Activated CD4-positive, alpha-beta T cell treated with anti-CD3 and anti-CD28 coated beads, Interleukin-2, Interleukin-4, amounts not matched to agents 100 ng/mL and 50 ng/mL, durations not matched to agents 16 hours and 8 hours (primary cell): ENCODE measurements around the gene NR2F2.
"Not testable (repeated sequence)": the region's sequence is repeated elsewhere in the genome, so short reads cannot be mapped to it uniquely, and the experiment has no call there.

ENCODE experiments used
- DNase-seq: peaks from one replicate; pipeline ENCODE4 v3.0.0-alpha.2; 2020; ENCODE audit warnings: low spot score

Gene NR2F2

DNA sequence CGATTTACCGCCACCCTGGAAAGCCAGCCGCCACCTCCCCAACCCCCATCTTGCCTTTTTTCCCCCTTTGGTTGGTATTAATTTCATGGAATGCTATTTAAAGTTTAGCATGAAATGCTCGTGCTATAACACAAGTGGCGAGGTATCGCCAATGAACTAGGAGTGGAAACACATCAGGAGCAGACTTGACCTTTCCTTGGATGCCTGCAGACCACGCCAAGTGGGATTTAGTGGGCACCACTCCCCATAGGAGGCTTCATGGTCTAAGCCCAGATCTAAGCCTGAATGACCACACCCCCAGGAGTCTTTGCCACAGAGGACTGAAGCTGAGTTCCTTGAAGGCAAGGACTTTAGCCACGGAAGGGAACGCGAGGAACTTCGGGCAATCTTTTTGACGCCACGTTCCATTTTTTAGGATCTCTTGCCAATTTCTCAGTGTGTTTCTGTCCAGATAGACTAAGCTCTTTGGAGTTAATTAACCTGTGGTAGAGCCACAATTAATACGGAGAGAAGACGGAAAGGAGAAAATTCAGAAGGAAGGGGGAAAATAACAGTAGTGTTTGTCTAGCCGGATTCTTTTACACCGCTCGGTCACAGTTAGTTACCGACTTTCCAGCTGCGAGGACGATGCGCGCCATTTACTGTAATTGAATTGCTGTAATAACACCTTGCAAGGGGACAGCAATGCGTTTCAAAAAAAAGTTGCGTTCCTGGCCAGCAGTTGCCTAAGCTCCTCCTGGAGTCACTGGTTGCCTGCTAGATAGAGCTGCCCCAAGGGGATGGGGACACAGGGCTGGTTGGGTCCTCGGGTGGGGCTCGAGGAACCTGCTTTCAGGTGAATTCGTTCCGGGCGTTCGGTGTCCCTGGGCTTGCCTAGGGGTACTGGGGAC, 37.1 kb downstream of the NR2F2 start:
- DNase-seq: no peak

DNA sequence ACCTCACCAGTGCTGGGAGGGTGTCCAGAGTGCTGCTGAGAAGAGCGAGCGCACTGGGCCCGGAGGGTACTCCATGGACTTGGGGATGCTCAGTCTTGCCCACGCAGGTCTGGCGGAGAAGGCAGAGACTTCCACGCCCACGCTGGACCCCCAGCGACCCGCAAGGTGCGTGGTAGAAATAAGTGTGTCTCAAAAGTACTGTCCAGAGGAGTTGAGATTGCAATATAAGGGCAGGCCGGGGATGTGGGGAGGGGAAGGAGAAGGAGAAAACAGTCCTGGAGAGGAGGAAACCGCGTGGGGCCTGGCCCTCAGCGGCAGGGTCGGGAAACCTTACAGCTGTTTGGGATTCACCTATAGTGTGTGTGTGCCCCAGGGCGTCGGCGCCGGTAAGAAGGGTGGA, 38.9 kb downstream of the NR2F2 start:
- DNase-seq: no peak

DNA sequence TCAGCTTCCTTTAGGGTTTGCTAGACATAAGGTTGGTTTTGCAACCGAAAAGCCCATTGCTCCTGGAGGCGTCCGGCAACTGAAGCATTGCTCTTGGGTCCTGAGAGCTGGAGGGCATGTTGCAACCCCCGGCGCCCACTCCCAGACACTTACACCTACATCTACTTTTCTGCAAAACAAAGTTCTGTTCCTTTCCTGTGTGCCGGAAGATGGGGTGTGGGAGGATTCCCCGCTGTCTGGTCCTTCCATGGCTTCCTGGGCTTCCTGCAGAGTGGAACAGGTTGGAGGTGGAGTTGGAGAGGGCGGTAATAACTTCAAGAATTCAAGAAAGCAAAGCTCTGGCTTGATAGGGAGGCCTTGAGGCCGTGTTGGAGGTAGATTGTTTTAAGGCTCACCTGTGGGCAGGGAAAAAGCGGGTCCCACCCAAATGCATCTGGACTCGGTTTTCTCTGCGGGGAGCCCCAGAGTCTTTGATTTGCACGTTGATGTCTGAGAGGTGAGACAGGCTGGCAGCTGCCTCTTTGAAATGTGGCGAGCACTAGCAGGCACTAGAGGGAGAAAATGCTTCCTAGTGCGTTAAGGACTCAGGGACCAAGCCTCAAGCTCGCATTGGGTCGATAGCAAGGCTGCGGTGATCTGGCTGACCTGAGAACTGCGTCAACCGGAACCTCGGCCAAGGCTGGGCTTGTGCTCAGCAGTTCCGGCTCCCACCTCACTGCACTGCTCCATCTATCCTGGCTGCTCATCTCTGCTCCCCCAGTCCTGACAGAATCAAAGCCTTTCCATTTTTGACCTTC, 39.5 kb downstream of the NR2F2 start:
- no peak for DNase-seq

DNA sequence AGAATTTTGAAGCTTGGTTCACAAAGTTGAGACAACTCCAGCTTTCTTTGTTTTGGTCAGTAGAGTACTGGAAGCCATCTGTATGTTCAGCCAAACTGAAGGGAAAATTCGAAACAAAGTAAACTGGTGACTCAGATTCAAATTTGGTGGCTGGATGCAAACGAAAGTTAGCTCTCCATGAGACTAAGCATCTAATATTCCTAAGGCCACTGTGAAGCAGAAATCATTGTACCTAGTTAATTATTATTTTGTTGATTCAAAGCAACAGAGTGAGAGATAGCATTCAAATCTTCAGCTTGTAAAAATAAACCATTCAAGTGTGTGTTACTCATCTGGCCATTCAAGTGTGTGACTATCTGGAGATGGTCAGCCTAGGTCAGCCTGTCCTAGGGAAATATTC, 42.1 kb downstream of the NR2F2 start:
- DNase-seq: no peak

DNA sequence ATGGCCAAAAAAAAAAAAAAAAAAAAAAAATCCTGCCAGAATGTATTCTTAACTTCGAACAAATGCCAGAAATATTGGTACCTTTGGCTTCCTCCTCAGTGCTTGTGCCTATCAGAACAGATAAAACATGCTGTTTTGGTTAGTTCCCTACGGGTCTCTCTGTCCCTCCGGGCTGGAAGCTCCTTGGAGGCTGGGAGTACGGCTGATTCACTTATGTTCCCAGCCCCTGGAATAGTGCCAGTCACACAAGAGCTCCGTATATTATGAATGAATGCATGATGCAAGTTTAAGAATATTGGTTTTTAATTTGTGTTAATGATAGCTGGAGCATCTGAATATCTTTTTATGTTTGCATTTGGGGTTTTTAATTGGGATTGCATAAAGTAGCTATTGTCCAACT, 44.0 kb downstream of the NR2F2 start:
- no peak for DNase-seq

DNA sequence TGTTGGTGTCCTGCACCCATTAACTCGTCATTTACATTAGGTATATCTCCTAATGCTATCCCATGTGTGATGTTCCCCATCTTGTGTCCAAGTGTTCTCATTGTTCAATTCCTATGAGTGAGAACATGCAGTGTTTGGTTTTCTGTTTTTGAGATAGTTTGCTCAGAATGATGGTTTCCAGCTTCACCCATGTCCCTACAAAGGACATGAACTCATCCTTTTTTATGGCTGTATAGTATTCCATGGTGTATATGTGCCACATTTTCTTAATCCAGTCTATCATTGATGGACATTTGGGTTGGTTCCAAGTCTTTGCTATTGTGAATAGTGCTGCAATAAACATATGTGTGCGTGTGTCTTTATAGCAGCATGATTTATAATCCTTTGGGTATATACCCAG, 49.1 kb downstream of the NR2F2 start:
- not testable (repeated sequence) for DNase-seq

DNA sequence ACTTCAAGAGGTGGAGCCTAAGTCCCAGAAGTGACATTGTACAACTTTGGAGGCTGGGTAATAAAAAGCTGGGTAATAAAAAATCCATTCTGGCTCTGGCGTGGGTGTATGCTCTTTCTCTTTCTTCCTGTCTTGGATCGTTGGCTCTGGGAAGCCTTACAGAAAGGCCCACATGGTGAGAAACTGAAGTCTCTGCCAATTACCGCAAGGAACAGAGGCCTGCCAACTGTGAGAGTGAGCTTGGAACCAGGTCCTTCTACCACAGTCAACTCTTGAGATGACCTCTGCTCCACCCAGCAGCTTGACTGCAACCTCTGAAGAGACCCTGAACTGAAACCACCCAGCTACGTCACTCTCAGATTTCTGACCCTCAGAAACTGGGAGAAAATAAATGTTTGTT, 51.0 kb downstream of the NR2F2 start:
- DNase-seq: no peak

DNA sequence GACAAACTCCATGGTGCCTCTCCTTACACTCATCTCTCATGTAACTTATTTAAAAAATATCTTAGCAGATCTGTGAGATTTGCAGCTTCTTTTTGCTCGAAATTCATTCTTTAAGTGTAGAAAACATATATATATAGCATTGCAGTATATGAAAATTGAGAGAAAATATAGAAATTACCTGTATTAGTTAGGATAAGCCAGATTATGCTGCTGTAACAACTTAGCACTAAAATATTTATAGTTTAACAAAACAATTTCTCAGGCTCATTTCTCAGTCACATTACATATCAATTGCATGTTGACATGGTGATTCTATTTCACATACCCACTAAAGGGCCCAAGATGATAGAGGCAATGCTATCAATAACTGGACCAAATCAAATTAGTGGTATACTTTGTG, 54.7 kb downstream of the NR2F2 start:
- DNase-seq: no peak

DNA sequence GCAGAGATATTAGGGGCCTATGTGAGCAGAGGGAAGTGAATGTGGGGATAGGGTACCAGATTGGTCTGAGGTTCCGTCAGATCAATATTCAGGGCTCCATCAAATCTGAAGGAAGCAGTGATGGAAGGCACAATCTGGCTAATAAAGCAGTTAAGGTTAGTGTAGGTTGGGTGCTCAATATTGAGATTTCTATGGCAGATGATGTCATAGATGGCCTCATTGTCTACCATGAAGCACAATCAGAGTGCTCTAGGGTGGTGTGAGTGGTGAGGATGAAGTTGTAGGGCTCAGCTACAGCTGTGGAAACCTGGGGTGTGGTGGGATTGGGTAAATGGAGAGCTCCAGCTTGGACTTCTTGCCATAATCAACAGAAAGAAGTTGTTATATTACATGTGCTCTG, 58.2 kb downstream of the NR2F2 start:
- DNase-seq: no peak
